Measurements from ENCODE around the gene RAE1.

The RAE1 gene

DNA sequence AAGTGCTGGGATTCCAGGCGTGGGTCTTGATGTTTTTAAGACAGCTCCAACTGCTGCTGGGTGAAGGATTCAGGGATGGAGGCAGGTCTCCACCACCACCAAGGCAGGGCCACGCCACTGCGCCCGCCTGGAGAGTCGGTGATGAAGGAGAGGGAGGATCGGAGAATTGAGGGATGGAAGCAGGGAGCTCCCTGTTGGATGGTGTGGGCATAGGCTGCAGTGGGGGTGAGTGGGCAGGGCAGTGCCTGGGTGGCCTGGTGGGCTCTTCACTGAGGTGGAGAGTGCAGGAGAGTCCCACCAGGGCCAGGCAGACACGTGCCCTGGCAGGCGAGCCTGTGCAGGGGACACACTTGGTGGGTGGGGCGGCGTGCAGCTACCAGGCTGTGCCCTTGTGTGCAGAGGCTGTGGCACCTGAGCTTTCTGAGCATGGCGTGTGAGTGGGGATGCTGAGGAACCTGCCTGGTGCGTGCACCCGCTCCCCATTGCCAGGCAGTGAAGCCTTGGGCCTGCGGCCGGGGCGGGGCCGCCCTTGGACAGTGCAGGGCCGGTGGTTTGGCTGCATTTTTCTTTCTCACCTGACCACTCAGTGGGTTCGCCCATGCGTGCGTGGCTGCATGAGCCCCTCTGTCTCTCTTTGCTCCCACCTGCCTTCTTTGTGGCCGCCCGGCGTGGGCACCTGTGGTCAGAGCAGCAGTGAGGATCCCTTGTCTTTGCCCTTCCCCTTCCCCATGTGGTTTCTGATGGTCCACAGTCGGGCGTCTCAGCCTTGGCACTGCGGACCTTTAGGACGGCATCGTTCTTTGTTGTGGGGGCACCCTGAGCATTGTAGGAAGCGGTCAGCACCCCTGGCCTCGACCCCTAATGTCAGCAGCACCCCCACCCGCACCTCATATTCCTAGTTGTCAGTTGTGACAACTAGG is 51.4 kb downstream of the RAE1 start:
- no peak for DNase-seq

GRCh38 chr20:57403216-57403615 is 52.2 kb downstream of the RAE1 start:
- DNase-seq = no peak

DNA sequence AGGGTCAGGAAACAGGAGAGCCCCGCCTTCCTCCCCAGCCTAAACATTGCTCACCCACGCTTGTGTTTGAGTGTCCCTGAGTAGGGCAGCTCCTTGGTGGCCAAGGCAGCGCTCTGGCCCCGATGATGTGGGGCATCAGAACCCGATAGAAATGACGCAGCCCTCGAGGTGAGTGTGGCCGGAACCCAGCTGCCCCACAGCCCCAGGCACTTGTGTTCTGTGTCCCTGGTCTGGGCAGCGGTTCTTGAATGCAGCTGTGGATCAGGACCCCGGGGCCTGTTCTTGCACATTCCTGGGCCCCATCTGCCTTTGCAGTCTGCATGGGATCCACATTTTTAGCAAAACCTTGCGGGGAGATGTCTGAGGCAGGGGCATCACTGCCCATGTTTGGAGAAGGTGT is 53.0 kb downstream of the RAE1 start:
- no peak for DNase-seq

GRCh38 chr20:57404419-57405072 is 53.5 kb downstream of the RAE1 start:
- no peak for DNase-seq

GRCh38 chr20:57405236-57406016 is 54.4 kb downstream of the RAE1 start:
- no peak for DNase-seq

GRCh38 chr20:57407541-57407956 is 56.5 kb downstream of the RAE1 start:
- no peak for DNase-seq

- no peak for DNase-seq
Measured at GRCh38 chr20:57408131-57408530, 57.1 kb downstream of the RAE1 start.

DNA sequence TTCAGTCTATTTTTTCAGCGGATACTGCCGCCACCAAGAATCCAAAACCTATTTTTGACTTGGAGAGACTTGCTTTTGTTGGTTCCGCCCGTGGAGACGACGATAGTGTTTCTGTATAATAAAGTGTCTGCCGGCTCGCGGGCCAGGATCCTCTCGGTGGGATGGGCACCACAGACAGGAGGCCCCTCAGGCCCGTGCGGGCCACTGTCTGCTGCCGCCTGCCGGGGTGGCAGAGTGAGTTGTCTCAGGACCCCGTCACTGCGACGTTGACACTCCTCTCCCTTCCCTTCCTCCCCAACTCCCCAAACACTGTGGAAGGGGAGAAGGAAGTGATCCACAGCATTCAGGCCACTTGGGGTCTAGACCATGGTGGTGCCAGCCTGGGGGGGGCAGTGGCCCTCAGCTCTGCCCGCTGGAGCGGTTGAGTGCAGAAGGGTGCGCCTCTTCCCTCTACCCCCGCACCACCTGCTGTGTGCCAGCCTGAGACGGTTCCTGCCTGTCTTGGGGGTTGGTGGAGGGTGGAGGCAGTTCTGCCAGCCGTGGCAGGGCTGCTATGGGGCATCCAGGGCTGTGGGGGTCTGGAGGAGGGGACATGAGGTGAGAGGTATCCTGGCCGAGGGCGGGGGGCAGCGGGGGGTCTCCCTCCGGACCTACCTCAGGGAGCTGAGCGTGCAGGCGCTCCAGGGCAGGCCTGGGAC is 57.6 kb downstream of the RAE1 start:
- DNase-seq = no peak

GRCh38 chr20:57409316-57409671 is 58.2 kb downstream of the RAE1 start:
- DNase-seq = no peak

DNA sequence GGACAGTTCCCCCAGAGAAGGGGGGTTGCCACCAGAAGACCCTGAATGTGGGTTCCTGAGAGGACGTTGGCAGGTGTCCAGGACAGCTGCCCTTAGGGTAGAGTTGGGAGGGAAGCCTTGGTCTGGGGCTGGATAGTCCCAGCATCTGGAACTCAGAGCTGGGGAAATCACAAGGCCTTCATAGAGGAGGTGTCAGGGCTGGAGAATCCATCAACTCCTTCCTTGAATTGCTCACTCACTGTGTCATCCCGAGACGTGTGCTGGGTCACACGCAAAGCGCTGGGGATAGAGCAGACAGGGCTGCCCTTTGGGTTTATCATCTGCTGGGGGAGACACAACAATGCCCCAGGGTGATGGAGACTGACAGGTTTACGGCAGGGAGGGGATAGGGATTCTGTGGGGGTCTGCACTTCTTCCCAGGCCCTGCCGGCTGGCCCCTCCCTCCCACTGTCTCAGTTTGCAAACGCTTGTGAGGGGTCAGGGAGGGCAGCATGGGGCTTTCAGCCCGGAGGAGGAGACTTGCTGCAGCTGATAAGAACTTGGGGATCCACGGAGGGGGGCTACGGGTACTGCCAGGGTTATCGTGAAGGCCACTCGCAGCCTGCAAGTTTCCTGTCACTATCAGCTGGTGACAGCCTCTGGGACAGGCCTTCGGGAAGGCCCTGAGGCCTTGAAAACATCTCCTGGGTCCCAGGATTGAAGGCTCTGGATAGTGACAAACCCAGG is 58.8 kb downstream of the RAE1 start:
- DNase-seq = no peak

- DNase-seq = no peak
Measured at GRCh38 chr20:57410398-57410920, 59.4 kb downstream of the RAE1 start.

GRCh38 chr20:57410924-57411323 is 59.9 kb downstream of the RAE1 start:
- DNase-seq = no peak

- no peak for DNase-seq
Measured at GRCh38 chr20:57411406-57412283, 60.6 kb downstream of the RAE1 start.

GRCh38 chr20:57412347-57413029 is 61.4 kb downstream of the RAE1 start:
- no peak for DNase-seq

- no peak for DNase-seq
Measured at GRCh38 chr20:57413986-57414385, 62.9 kb downstream of the RAE1 start.

DNA sequence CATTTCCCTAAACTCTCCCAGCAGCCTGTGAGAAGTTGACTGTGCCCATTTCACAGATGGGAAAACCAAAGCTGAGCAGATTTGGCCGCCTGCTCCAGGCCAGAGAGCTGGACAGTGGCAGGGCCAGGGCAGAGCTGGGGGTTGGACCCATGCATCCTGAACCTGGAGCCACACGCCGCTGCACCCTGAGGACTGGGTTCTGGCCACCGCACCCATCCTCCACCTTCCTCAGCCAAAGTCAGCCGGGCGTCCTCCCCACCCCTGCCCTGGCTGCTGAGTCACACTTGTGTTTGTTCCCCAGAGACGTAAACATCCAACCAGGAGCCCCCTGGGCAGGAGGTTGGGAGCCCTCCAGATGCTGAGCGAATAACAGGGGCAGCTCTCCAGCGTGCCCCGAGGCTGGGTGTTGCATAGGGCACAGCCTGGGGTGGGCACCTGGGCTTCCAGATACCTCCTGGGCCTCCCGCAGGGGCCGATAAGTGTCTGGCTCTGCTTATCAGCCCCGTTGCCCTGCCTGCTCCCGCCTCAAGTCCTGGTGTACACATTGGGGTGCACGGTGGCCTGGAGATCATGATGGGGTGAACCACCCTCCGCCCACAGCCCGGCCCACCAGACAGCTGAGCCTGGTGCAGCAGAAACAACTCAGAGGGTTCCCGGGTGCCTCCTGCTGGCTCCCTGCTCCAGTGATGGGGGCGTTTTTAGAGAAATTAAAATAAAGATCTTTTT is 64.0 kb downstream of the RAE1 start:
- DNase-seq = no peak

- no peak for DNase-seq
Measured at GRCh38 chr20:57415771-57416170, 64.7 kb downstream of the RAE1 start.

- DNase-seq = no peak
Measured at GRCh38 chr20:57416296-57417022, 65.4 kb downstream of the RAE1 start.

Measured in CD4-positive, alpha-beta T cell treated with Interleukin-21 for 1 hour (primary cell).